GM12878 (cell line): ENCODE results near the gene ZNF160.

Source experiments
- CEBPB ChIP-seq, 2 experiments: fragments of 150-350 bp in 1 of 2; IDR thresholded peaks; 2 replicates each; pipeline ENCODE4 v1.6.1; 2012 to 2014; ENCODE audit warnings: low read depth in 2 of 2, low read length in 2 of 2, borderline replicate concordance in 1 of 2, inconsistent platforms in 1 of 2
- ETV6 ChIP-seq, 2 experiments: fragments of 450-650 bp in 1 of 2; IDR thresholded peaks in 1 of 2; conservative IDR thresholded peaks in 1 of 2; 2 replicates each; pipeline ENCODE4 v1.6.1; 2014; ENCODE audit warnings: antibody characterized with exemption in 1 of 2, borderline replicate concordance in 1 of 2, low read depth in 1 of 2, mild to moderate bottlenecking in 1 of 2, moderate library complexity in 1 of 2
- GABPA ChIP-seq: IDR thresholded peaks from 2 replicates; pipeline ENCODE4 v1.6.1; 2014; ENCODE audit warnings: antibody characterized with exemption, low read depth, mild to moderate bottlenecking, inconsistent platforms
- IKZF2 ChIP-seq, 2 experiments: fragments of 450-650 bp; IDR thresholded peaks; 2 replicates each; pipeline ENCODE4 v1.6.1; 2017; ENCODE audit warnings: mild to moderate bottlenecking in 2 of 2, moderate library complexity in 2 of 2
- NBN ChIP-seq: fragments of 450-650 bp; IDR thresholded peaks from 2 replicates; pipeline ENCODE4 v1.6.1; 2016
- RAD21 ChIP-seq: IDR thresholded peaks from 2 replicates; pipeline ENCODE4 v1.6.1; 2011; ENCODE audit warnings: mild to moderate bottlenecking, low read depth, low read length, moderate library complexity; ENCODE audit not compliant: insufficient read depth
- SMC3 ChIP-seq: IDR thresholded peaks from 2 replicates; pipeline ENCODE4 v1.6.1; 2011; ENCODE audit warnings: low read length, improper control_type of control experiment, borderline replicate concordance
- SUPT20H ChIP-seq: IDR thresholded peaks from 2 replicates; pipeline ENCODE4 v1.6.1; 2011; ENCODE audit warnings: low read depth, mild to moderate bottlenecking, low read length, moderate library complexity, borderline replicate concordance; ENCODE audit not compliant: control insufficient read depth
- TAF1 ChIP-seq: IDR thresholded peaks from 2 replicates; pipeline ENCODE4 v1.6.1; 2011; ENCODE audit warnings: mild to moderate bottlenecking, low read depth, low read length, borderline replicate concordance
- TCF12 ChIP-seq: IDR thresholded peaks from 2 replicates; pipeline ENCODE4 v1.6.1; 2011; ENCODE audit warnings: low read depth, mild to moderate bottlenecking, low read length
- TF ChIP-seq, protein P1 (sequence below), 3 experiments: IDR thresholded peaks in 2 of 3; conservative IDR thresholded peaks in 1 of 3; 2 replicates each; pipeline ENCODE4 v1.5.1; 2011; ENCODE audit warnings: low read depth in 3 of 3, low read length in 3 of 3, mild to moderate bottlenecking in 3 of 3, control low read depth in 2 of 3, moderate library complexity in 2 of 3, inconsistent platforms in 1 of 3, mixed read lengths in 1 of 3; ENCODE audit not compliant: control insufficient read depth in 2 of 3, insufficient read depth in 1 of 3; ENCODE audit errors: extremely low read depth in 1 of 3
- TF ChIP-seq, protein P2 (sequence below): IDR thresholded peaks from 2 replicates; pipeline ENCODE4 v1.6.1; 2012; ENCODE audit warnings: low read length, inconsistent platforms
- TF ChIP-seq, protein P3 (sequence below): fragments of 450-650 bp; IDR thresholded peaks from 2 replicates; pipeline ENCODE4 v1.6.1; 2017; ENCODE audit warnings: mild to moderate bottlenecking

DNA sequence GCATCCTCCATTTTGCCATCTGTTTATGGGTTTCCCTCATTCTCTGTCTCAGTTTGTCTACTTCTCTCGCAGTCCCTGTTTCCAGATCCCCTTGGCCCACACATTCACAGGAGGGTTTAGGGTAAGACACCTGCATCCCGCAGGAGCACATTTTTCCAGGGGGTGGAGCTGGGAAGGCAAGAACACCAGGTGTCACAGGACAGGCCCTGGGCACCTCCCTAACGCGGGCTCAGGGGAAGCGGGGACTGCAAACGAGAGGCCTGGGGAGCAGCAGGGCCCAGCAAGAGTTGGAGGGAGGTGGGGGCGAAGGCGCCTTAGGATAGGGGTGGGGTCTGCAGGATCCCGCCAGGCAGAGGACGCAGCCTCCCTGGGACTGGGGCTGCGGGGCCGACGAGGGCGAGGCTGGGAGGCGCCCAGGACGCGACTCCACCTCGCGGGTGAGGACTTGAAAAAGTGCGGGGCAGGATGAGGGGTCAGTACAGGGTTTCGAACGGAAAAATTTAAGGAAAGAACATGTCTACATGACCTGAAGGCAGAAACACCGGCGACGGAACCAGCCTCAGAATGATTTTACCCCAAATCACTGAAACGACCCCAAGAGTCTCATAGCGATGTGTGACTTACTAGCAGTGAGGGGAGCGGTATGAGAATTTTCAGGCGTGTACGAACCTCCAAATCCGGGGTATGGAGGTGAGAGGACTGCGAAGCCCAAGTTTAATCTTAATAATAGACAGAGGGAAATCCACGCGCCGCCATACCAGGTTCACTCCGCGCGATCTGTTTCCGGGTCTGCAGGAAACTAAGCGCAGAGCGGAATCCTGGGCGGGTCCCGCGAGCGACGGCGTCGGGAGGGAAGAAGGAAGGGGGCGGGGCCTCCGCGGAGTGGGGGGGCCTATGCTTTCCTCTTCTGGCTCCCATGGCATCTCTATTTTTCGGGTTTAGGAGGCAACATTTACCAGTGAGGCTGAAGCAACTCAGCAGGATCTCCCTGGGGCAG lies 65.8 kb downstream of the ZNF160 start:
- TF ChIP-seq, protein P1, sequence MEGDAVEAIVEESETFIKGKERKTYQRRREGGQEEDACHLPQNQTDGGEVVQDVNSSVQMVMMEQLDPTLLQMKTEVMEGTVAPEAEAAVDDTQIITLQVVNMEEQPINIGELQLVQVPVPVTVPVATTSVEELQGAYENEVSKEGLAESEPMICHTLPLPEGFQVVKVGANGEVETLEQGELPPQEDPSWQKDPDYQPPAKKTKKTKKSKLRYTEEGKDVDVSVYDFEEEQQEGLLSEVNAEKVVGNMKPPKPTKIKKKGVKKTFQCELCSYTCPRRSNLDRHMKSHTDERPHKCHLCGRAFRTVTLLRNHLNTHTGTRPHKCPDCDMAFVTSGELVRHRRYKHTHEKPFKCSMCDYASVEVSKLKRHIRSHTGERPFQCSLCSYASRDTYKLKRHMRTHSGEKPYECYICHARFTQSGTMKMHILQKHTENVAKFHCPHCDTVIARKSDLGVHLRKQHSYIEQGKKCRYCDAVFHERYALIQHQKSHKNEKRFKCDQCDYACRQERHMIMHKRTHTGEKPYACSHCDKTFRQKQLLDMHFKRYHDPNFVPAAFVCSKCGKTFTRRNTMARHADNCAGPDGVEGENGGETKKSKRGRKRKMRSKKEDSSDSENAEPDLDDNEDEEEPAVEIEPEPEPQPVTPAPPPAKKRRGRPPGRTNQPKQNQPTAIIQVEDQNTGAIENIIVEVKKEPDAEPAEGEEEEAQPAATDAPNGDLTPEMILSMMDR (IDR thresholded peaks at IDR 0.05 in 2 of 3, conservative IDR thresholded peaks at IDR 0.05 in 1 of 3; ENCODE audit: control insufficient read depth in 2 of 3, extremely low read depth in 1 of 3, insufficient read depth in 1 of 3, low read depth in 3 of 3, low read length in 3 of 3): no peak
- TF ChIP-seq, protein P2, sequence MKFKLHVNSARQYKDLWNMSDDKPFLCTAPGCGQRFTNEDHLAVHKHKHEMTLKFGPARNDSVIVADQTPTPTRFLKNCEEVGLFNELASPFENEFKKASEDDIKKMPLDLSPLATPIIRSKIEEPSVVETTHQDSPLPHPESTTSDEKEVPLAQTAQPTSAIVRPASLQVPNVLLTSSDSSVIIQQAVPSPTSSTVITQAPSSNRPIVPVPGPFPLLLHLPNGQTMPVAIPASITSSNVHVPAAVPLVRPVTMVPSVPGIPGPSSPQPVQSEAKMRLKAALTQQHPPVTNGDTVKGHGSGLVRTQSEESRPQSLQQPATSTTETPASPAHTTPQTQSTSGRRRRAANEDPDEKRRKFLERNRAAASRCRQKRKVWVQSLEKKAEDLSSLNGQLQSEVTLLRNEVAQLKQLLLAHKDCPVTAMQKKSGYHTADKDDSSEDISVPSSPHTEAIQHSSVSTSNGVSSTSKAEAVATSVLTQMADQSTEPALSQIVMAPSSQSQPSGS: no peak
- no peak for TF ChIP-seq IKZF2 (IDR thresholded peaks at IDR 0.05)
- no peak for TF ChIP-seq SUPT20H
- no peak for TF ChIP-seq ETV6 (conservative IDR thresholded peaks at IDR 0.05 in 1 of 2, IDR thresholded peaks at IDR 0.05 in 1 of 2; ENCODE audit: borderline replicate concordance in 1 of 2, low read depth in 1 of 2)
- TF ChIP-seq TAF1: no peak
- no peak for TF ChIP-seq RAD21
- TF ChIP-seq CEBPB (IDR thresholded peaks at IDR 0.05; ENCODE audit: borderline replicate concordance in 1 of 2, low read depth in 2 of 2, low read length in 2 of 2): no peak
- no peak for TF ChIP-seq SMC3
- TF ChIP-seq TCF12: no peak
- no peak for TF ChIP-seq NBN
- no peak for TF ChIP-seq GABPA
- TF ChIP-seq, protein P3, sequence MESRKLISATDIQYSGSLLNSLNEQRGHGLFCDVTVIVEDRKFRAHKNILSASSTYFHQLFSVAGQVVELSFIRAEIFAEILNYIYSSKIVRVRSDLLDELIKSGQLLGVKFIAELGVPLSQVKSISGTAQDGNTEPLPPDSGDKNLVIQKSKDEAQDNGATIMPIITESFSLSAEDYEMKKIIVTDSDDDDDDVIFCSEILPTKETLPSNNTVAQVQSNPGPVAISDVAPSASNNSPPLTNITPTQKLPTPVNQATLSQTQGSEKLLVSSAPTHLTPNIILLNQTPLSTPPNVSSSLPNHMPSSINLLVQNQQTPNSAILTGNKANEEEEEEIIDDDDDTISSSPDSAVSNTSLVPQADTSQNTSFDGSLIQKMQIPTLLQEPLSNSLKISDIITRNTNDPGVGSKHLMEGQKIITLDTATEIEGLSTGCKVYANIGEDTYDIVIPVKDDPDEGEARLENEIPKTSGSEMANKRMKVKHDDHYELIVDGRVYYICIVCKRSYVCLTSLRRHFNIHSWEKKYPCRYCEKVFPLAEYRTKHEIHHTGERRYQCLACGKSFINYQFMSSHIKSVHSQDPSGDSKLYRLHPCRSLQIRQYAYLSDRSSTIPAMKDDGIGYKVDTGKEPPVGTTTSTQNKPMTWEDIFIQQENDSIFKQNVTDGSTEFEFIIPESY: no peak
